Naive thymus-derived CD8-positive, alpha-beta T cell (primary cell): ENCODE results near the gene LGI1. TPM values are rescaled to one million over a fixed set of nuclear protein-coding genes. Genes with fewer than 3 reads are reported as not detected.

ENCODE experiments used
- ATAC-seq, 2 donors: fragments of 150-1000 bp; cut with Tn5 transposase in 1 of 2; sonication (Bioruptor Pico), chemical (Tn5 transposase) in 1 of 2; 1 replicate in 1 of 2; 2 replicates in 1 of 2; pipeline ENCODE4 v1.10.0; 2021; ENCODE audit warnings: mild to moderate bottlenecking in 2 of 2, moderate library complexity in 2 of 2
- POLR2A ChIA-PET: fragments of 350-600 bp; sonication (Branson Sonifier 250); formaldehyde crosslinking; loops from one replicate; lab custom pipeline; 2021; ENCODE audit warnings: antibody characterized with exemption; lab: Charles Lee
- DNase-seq, 10 donors: peaks; one replicate each; pipeline versions ENCODE4 v3.0.0 to v3.0.0-alpha.2; 2020 to 2022
- H3K27ac Mint-ChIP-seq, 10 donors: one replicate each; pipeline ENCODE4 v1.8.0; 2020 to 2022; ENCODE audit warnings: mild to moderate bottlenecking in 10 of 10, mixed read lengths in 10 of 10, moderate library complexity in 4 of 10, inconsistent platforms in 1 of 10
- H3K27me3 Mint-ChIP-seq, 5 donors: one replicate each; pipeline ENCODE4 v1.8.0; 2021 to 2022; ENCODE audit warnings: mixed read lengths in 5 of 5
- H3K36me3 Mint-ChIP-seq, 3 donors: one replicate each; pipeline ENCODE4 v1.8.0; 2020 to 2022; ENCODE audit warnings: mixed read lengths in 3 of 3, mild to moderate bottlenecking in 2 of 3, inconsistent platforms in 1 of 3
- H3K4me1 Mint-ChIP-seq, 4 donors: one replicate each; pipeline ENCODE4 v1.8.0; 2021 to 2022; ENCODE audit warnings: mixed read lengths in 4 of 4
- H3K4me3 Mint-ChIP-seq, 10 donors: one replicate each; pipeline ENCODE4 v1.8.0; 2020 to 2022; ENCODE audit warnings: mild to moderate bottlenecking in 10 of 10, mixed read lengths in 10 of 10, moderate library complexity in 6 of 10, inconsistent platforms in 1 of 10
- H3K9me3 Mint-ChIP-seq, 9 donors: one replicate each; pipeline ENCODE4 v1.8.0; 2020 to 2022; ENCODE audit warnings: mixed read lengths in 9 of 9, mild to moderate bottlenecking in 3 of 9, inconsistent platforms in 1 of 9, moderate library complexity in 1 of 9
- polyA plus RNA-seq, 3 donors: library from polyadenylated mRNA; unstranded; fragments of 300-500 nt; fragmentation: Illumina TruSeq; gene quantifications; one replicate each; pipeline ENCODE4 v1.2.3, GENCODE V29; 2021
- total RNA-seq, 8 experiments: library from RNA in 2 of 8; stranded (reverse) in 2 of 8; gene quantifications; one replicate each; pipeline ENCODE4 v1.2.3 and lab custom pipeline; 2021 to 2026

Gene LGI1
- total and polyA plus RNA-seq, 5 experiments from 2014 or later = not detected

DNA sequence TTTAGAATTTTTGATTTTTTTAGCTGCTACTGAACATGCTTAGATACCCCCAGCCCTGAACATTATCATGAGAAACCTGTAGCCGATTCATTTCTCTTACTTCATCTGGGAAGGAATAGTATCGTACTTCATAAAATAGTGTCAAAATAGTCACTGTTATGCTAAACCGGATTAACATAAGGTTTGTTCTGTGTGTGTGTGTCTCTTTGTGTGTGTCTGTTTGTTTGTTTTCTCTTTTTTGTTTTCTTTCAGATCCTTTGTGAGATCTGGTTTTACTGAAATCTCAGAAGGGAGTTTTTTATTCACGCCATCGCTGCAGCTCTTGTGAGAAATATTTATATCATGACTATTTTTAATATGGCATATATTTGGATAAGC is 761 bp downstream of the LGI1 start:
- H3K27me3 Mint-ChIP-seq = peaks cover 30 to 58% (median 44%) of the 10 kb centered on the region in 5 donors
- DNase-seq (no peak), ATAC-seq (no peak)
- peaks cover 4 to 13% (median 7%) of the 10 kb centered on the region in 4 donors for H3K4me1 Mint-ChIP-seq
- H3K9me3 Mint-ChIP-seq = no peaks in the 10 kb centered on the region
- no peak overlapping the region for H3K4me3 Mint-ChIP-seq
- no peaks in the 10 kb centered on the region for H3K36me3 Mint-ChIP-seq
- no peak overlapping the region for H3K27ac Mint-ChIP-seq
- POLR2A ChIA-PET = no interaction called here

DNA sequence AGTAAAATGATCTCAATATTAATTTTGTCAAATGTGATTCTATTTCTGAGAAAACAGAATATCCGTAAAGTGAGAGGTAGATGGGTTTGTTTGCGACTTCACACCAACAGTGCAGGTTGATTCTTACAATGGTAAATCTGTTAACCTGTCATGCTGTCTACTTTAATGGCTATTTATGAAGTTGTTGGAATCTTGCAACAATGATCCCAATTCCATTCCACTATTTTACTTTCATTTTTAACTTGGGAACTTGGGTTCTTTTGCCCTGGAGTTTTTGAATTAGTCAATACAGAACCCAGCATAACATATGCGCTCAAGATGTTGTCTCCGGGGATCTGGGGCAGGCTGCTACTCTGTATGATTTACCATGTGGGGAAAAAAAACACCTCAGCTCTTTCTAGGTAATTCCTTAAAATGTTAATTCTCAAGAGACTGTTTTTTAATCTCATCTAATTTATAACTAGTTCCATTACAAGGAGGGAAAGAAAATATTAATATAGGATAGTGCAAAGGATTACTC is 1.2 kb downstream of the LGI1 start:
- DNase-seq (no peak), ATAC-seq (no peak)
- POLR2A ChIA-PET = no interaction called here
- peaks cover 30 to 58% (median 45%) of the 10 kb centered on the region in 5 donors for H3K27me3 Mint-ChIP-seq
- H3K4me1 Mint-ChIP-seq = peaks cover 4 to 13% (median 7%) of the 10 kb centered on the region in 4 donors
- no peak overlapping the region for H3K4me3 Mint-ChIP-seq
- H3K9me3 Mint-ChIP-seq = no peaks in the 10 kb centered on the region
- H3K36me3 Mint-ChIP-seq = no peaks in the 10 kb centered on the region
- H3K27ac Mint-ChIP-seq = no peak overlapping the region

DNA sequence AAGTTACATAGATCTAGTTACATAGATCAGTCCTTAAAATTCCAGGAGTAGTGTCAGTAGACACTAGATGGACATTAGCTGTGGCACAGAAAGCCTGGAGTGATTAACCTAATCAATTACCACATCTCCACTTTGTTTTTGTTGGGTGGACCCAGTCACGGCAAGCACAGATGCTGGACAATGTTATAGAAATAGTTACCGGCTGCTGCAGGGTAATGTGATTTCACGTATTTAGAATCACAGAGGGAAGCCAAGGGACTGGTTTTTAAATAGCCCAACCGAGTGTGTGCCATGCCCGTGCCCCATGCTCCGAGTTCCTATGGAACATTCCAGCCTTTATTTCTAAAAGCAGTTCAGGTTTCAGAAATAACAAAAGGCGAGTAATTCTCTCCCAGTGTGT is 2.8 kb downstream of the LGI1 start:
- no peak overlapping the region for H3K4me3 Mint-ChIP-seq
- POLR2A ChIA-PET = no interaction called here
- no peak overlapping the region for H3K27ac Mint-ChIP-seq
- no peak for ATAC-seq
- H3K4me1 Mint-ChIP-seq = peaks cover 4 to 13% (median 7%) of the 10 kb centered on the region in 4 donors
- no peaks in the 10 kb centered on the region for H3K36me3 Mint-ChIP-seq
- H3K27me3 Mint-ChIP-seq = peaks cover 30 to 55% (median 47%) of the 10 kb centered on the region in 5 donors
- DNase-seq = no peak
- H3K9me3 Mint-ChIP-seq = no peaks in the 10 kb centered on the region

DNA sequence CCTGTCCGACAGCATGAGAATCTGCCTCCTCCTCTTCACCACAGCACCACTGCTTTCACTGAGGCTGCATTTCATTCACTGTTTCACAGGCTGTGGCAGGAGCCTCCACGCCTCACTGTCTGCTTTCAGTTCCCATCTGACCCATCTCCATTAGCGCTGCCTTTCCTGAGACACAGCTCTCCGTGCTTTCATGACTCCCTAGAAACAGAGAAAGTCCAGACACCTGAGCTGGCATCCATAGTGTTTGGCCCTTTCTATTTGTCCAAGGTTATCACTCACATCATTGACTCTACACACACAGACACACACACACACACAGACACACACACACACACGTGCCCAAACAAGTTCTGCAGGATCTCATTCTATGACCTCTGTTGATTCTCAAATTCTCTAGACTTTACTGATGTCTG is 5.2 kb downstream of the LGI1 start:
- no peak overlapping the region for H3K4me3 Mint-ChIP-seq
- POLR2A ChIA-PET = no interaction called here
- no peak for ATAC-seq
- H3K27ac Mint-ChIP-seq = no peak overlapping the region
- H3K4me1 Mint-ChIP-seq = peaks cover 1 to 8% (median 3%) of the 10 kb centered on the region in 4 donors
- DNase-seq = no peak
- H3K9me3 Mint-ChIP-seq = no peaks in the 10 kb centered on the region
- H3K27me3 Mint-ChIP-seq = peaks cover 22 to 41% (median 35%) of the 10 kb centered on the region in 5 donors
- no peaks in the 10 kb centered on the region for H3K36me3 Mint-ChIP-seq

DNA sequence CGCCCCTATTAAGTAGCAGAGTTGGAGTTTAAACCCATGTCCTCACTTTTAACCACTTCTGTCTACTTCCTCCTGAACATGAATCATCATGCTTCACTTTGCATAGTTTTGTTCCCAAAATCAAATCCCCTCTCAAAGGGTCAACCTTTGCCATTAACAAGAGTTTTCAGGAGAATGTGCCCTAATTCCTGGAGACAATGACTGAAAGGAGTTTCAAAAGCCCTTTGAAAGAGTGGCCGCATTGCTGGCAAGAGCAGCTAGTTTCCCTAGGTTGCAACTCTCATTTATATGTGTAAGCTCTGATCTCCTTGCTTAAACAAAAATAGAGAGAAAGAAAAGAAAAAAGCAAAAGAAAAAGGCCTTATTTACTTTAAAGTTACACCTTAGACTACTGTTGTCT is 9.2 kb downstream of the LGI1 start:
- Mint-ChIP-seq H3K4me3 (no peak overlapping the region), H3K4me1 (no peaks in the 10 kb centered on the region), H3K36me3 (no peaks in the 10 kb centered on the region), H3K27me3 (peaks cover 9 to 34% (median 28%) of the 10 kb centered on the region in 5 donors), H3K27ac (no peak overlapping the region), H3K9me3 (no peaks in the 10 kb centered on the region)
- ATAC-seq = no peak
- POLR2A ChIA-PET = no interaction called here
- DNase-seq = no peak

DNA sequence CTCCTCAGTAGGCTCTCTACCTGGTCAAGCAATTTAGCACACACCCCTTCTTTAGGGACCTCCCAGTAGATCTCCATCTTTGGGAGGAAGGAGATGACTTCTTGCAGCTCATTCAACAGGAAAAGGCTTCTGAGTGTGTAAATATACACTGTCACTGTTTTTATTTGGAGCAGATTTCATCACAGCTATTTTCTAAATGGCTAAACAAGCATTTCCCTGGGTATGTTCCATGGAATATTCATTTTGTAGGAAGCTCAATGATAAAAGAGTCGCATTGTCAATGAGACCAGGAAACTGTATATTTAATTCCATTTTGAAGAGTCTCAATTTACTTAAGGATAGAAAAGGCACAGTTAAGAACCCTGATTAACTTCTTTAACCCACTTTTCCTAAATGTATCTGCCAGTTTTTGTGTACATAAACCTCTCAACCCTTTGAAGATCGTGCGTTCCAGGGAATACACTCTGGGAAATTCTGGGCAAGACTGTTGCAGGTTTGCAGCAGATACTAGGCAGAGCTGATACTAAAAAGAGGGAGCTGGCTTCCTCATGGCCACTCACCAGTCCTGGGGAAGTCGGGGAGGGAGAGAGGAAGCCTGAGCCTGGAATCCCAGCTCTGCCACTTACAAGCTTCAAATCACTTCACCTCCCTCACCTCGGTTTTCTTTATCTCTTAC is 10.1 kb downstream of the LGI1 start:
- POLR2A ChIA-PET = no interaction called here
- H3K36me3 Mint-ChIP-seq = no peaks in the 10 kb centered on the region

DNA sequence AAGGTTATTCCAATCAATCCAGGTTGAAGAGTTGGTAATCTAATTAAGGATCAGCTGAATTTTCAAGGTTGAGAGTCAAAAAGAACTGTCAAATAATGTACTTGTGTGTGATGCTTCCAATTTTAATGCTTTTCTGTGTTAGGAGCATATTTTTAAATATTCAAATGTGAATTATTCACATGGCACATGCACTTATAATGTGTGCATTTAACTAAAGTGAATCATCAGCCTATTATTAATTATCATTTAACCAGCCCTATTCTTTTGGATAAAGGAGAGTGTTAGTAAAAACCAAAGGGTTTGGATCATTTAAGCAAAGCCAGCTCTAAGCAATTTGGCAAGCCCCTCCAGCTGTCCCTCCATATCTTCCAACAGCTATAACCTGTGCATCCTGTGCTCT is 11.2 kb downstream of the LGI1 start:
- POLR2A ChIA-PET = no interaction called here
- DNase-seq = no peak
- H3K36me3 Mint-ChIP-seq = no peaks in the 10 kb centered on the region
- H3K27me3 Mint-ChIP-seq = peaks cover 3 to 21% (median 16%) of the 10 kb centered on the region in 5 donors
- H3K9me3 Mint-ChIP-seq = no peaks in the 10 kb centered on the region
- H3K4me1 Mint-ChIP-seq = no peaks in the 10 kb centered on the region
- no peak overlapping the region for H3K27ac Mint-ChIP-seq
- ATAC-seq = no peak
- no peak overlapping the region for H3K4me3 Mint-ChIP-seq

More for the DNA sequence above, 10.1 kb downstream of the LGI1 start:
- Mint-ChIP-seq H3K9me3 (no peaks in the 10 kb centered on the region), H3K4me3 (no peak overlapping the region), H3K4me1 (no peaks in the 10 kb centered on the region), H3K27ac (no peak overlapping the region), H3K27me3 (peaks cover 8 to 28% (median 22%) of the 10 kb centered on the region in 5 donors)
- ATAC-seq = no peak
- no peak for DNase-seq

DNA sequence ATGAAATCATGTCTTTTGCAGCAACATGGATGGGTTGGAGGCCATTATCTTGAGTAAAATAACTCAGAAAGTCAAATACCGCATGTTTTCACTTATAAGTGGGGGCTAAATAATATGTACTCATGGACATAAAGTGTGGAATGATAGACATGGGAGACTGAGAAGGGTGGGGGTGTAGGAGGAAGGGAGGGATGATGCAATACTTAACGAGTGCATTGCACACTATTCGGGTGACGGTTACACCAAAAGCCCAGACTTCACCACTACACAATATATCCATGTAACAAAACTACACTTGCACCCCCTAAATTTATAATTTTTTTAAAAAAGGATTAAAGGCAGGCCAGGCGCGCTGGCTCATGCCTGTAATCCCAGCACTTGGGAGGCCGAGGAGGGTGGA is 13.6 kb downstream of the LGI1 start:
- POLR2A ChIA-PET = no interaction called here
- no peaks in the 10 kb centered on the region for H3K9me3 Mint-ChIP-seq
- no peaks in the 10 kb centered on the region for H3K4me1 Mint-ChIP-seq
- peaks cover 4 to 41% (median 21%) of the 10 kb centered on the region in 5 donors for H3K27me3 Mint-ChIP-seq
- H3K27ac Mint-ChIP-seq = no peak overlapping the region
- DNase-seq (no peak), ATAC-seq (no peak)
- H3K36me3 Mint-ChIP-seq = no peaks in the 10 kb centered on the region
- H3K4me3 Mint-ChIP-seq = no peak overlapping the region

DNA sequence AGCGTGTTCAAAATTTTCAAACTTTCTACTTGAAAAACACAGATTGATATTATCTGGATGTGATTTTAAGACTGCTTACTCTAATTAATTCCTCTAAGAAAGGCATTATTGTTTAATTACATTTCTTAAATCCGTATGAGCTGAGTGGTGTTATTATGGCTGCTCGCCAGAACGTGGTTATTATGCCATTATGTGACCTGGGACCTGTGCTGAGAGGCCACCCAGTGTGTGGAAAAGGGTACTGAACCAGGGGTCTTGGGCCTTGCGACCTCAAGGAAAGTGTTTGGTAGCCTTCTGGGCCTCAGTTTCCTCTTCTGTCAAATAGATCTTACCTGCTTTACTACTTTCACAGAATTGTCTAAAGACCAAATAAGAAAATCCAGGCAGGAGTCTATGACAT is 15.4 kb downstream of the LGI1 start:
- ATAC-seq (no peak), DNase-seq (no peak)
- no peaks in the 10 kb centered on the region for H3K4me1 Mint-ChIP-seq
- no peak overlapping the region for H3K27ac Mint-ChIP-seq
- no peak overlapping the region for H3K4me3 Mint-ChIP-seq
- H3K27me3 Mint-ChIP-seq = peaks cover 4 to 36% (median 21%) of the 10 kb centered on the region in 5 donors
- no peaks in the 10 kb centered on the region for H3K9me3 Mint-ChIP-seq
- no peaks in the 10 kb centered on the region for H3K36me3 Mint-ChIP-seq
- POLR2A ChIA-PET = interaction anchor here (0.7 kb wide), 1 partner anchor 28 kb away, joined by 3 read pairs; no protein-coding TSS in a partner anchor

DNA sequence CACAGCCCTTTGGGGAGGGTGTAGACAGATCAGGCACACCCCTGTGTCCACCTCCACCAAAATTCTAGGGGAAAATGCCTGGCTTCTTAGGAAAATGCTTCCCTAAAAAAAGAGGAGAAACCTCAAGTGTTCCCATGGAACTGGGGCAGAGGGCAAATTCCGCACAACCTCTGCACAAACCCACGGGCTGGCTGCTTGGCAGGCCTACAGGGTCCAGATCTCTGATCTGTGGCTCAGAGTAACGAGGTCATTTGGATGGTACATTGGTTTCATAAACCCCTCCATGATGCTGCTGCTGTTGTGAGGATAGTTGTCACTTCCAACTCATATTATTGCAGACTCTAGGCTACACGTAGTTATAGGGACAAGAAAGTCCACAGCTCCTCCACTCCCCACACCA is 16.0 kb downstream of the LGI1 start:
- Mint-ChIP-seq H3K36me3 (no peaks in the 10 kb centered on the region), H3K27me3 (peaks cover 3 to 33% (median 22%) of the 10 kb centered on the region in 5 donors)

DNA sequence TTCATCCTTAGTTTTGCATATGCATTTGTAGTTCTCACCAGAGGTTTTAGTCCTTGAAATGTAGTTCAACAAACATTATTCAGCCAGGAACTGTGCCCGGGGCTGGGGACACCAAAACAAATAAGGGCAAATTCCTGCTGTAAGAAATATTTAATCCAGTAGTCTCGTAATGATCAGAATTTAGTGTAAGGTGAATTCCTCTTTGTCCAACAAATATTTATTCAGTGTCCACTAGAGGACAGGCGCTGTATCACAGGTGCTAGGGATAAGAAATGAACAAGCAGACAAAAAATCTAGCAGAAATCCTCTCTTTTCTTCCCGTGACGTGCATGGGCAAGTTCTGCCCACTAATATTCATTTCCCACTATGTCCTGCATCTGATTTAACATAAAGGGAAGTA is 17.6 kb downstream of the LGI1 start:
- peaks cover 3 to 37% (median 12%) of the 10 kb centered on the region in 5 donors for H3K27me3 Mint-ChIP-seq
- POLR2A ChIA-PET = no interaction called here
- H3K4me3 Mint-ChIP-seq = no peak overlapping the region
- H3K36me3 Mint-ChIP-seq = no peaks in the 10 kb centered on the region
- H3K4me1 Mint-ChIP-seq = no peaks in the 10 kb centered on the region
- H3K9me3 Mint-ChIP-seq = no peaks in the 10 kb centered on the region
- H3K27ac Mint-ChIP-seq = no peak overlapping the region
- ATAC-seq (no peak), DNase-seq (no peak)

More for the DNA sequence above, 16.0 kb downstream of the LGI1 start:
- Mint-ChIP-seq H3K4me3 (no peak overlapping the region), H3K27ac (peak overlapping the region in 1 of 10 donors; percentile 65), H3K9me3 (no peaks in the 10 kb centered on the region), H3K4me1 (no peaks in the 10 kb centered on the region)
- ATAC-seq (no peak), DNase-seq (no peak)
- POLR2A ChIA-PET = no interaction called here

DNA sequence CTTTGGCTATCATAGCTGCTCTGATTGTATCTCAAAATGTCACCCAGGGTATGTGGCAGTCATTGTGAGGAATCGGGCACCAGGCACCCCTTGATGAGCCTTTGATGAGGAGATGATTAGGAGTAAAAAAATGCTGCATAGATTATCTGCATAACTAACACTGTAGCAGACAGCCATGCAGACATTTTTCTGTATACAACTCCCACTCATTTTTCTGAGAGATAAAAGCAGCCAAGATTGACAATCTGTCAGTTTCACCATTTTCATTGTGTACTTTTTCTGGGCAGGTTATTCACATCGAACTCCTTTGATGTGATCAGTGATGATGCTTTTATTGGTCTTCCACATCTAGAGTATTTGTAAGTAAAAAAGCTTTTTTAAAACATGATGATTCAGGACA is 19.4 kb downstream of the LGI1 start:
- no peaks in the 10 kb centered on the region for H3K9me3 Mint-ChIP-seq
- no peaks in the 10 kb centered on the region for H3K36me3 Mint-ChIP-seq
- H3K27me3 Mint-ChIP-seq = peaks cover 1 to 39% (median 10%) of the 10 kb centered on the region in 5 donors
- H3K27ac Mint-ChIP-seq = no peak overlapping the region
- no peak for DNase-seq
- H3K4me3 Mint-ChIP-seq = no peak overlapping the region
- no peaks in the 10 kb centered on the region for H3K4me1 Mint-ChIP-seq
- POLR2A ChIA-PET = no interaction called here
- ATAC-seq = no peak

DNA sequence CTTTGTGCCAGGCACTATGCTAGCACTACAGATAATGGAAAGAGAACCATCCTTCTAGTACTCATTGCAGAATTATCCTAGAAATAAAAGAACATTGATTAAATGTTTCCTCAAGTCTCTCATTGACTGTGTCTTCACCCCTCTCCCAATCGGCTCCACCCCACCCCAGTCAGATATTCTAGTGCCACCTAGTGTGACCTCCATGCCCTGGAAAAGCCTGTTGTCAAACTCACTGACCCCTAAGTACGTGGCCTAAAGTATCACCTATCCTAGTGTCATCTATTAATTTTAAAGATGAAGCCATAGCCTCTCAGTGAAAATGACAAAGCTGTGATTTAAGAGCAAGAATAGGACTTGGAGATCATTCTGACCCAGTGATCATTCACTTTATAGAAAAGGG is 26.3 kb downstream of the LGI1 start:
- no peak overlapping the region for H3K4me3 Mint-ChIP-seq
- H3K4me1 Mint-ChIP-seq = no peaks in the 10 kb centered on the region
- H3K27me3 Mint-ChIP-seq = peaks cover 2 to 14% (median 4%) of the 10 kb centered on the region in 5 donors
- ATAC-seq (no peak), DNase-seq (no peak)
- POLR2A ChIA-PET = no interaction called here
- H3K36me3 Mint-ChIP-seq = no peaks in the 10 kb centered on the region
- no peaks in the 10 kb centered on the region for H3K9me3 Mint-ChIP-seq
- no peak overlapping the region for H3K27ac Mint-ChIP-seq
